Mammary epithelial cell (primary cell): ENCODE results near the gene COA5.

Experiments
- EZH2 ChIP-seq: IDR thresholded peaks from 2 replicates; pipeline ENCODE4 v1.6.1; 2012; ENCODE audit warnings: low read length, inconsistent platforms, borderline replicate concordance
- TF ChIP-seq, protein P1 (sequence below), 2 donors: IDR thresholded peaks in 1 of 2; conservative IDR thresholded peaks in 1 of 2; 2 replicates each; pipeline ENCODE4 v1.5.1; 2011 to 2012; ENCODE audit warnings: inconsistent platforms in 2 of 2, low read length in 2 of 2, mild to moderate bottlenecking in 2 of 2, control low read depth in 1 of 2, low read depth in 1 of 2; ENCODE audit not compliant: insufficient read depth in 1 of 2; ENCODE audit errors: extremely low read depth in 1 of 2

GRCh38 chr2:98605076-98605475 lies 3.2 kb downstream of the COA5 start:
- TF ChIP-seq, protein P1, sequence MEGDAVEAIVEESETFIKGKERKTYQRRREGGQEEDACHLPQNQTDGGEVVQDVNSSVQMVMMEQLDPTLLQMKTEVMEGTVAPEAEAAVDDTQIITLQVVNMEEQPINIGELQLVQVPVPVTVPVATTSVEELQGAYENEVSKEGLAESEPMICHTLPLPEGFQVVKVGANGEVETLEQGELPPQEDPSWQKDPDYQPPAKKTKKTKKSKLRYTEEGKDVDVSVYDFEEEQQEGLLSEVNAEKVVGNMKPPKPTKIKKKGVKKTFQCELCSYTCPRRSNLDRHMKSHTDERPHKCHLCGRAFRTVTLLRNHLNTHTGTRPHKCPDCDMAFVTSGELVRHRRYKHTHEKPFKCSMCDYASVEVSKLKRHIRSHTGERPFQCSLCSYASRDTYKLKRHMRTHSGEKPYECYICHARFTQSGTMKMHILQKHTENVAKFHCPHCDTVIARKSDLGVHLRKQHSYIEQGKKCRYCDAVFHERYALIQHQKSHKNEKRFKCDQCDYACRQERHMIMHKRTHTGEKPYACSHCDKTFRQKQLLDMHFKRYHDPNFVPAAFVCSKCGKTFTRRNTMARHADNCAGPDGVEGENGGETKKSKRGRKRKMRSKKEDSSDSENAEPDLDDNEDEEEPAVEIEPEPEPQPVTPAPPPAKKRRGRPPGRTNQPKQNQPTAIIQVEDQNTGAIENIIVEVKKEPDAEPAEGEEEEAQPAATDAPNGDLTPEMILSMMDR (conservative IDR thresholded peaks at IDR 0.05 in 1 of 2, IDR thresholded peaks at IDR 0.05 in 1 of 2; ENCODE audit: extremely low read depth in 1 of 2, insufficient read depth in 1 of 2, low read depth in 1 of 2, low read length in 2 of 2) = no peak
- no peak for TF ChIP-seq EZH2
